ENCODE results near the gene SCARB1. TPM values are rescaled to one million over a fixed set of nuclear protein-coding genes. Genes with fewer than 3 reads are reported as not detected.

Gene SCARB1
- total RNA-seq, 4 donors from 2014 or later, result 24.2 to 79.4 (median 59.4) TPM

- no peak for DNase-seq (ENCODE audit: low spot score)
- ATAC-seq (ENCODE audit: low FRiP score), result no peak
- no peak for TF ChIP-seq CTCF (IDR thresholded peaks at IDR 0.05)
Observed at GRCh38 chr12:124744659-124745464, 118.8 kb downstream of the SCARB1 start.

GRCh38 chr12:124744273-124744640 is 119.4 kb downstream of the SCARB1 start:
- no peak for ATAC-seq (ENCODE audit: low FRiP score)
- no peak for DNase-seq (ENCODE audit: low spot score)
- no peak for TF ChIP-seq CTCF (IDR thresholded peaks at IDR 0.05)

- no peak for TF ChIP-seq CTCF (IDR thresholded peaks at IDR 0.05)
- ATAC-seq (ENCODE audit: low FRiP score) (no peak), DNase-seq (ENCODE audit: low spot score) (no peak)
Observed at GRCh38 chr12:124743479-124744272, 120.0 kb downstream of the SCARB1 start.

- ATAC-seq (ENCODE audit: low FRiP score) (no peak), DNase-seq (ENCODE audit: low spot score) (no peak)
- TF ChIP-seq CTCF (IDR thresholded peaks at IDR 0.05), result no peak
Observed at GRCh38 chr12:124742678-124743077, 121.0 kb downstream of the SCARB1 start.

GRCh38 chr12:124742111-124742510 is 121.6 kb downstream of the SCARB1 start:
- ATAC-seq (ENCODE audit: low FRiP score) (no peak), DNase-seq (ENCODE audit: low spot score) (no peak)
- no peak for TF ChIP-seq CTCF (IDR thresholded peaks at IDR 0.05)

- ATAC-seq (ENCODE audit: low FRiP score) (no peak), DNase-seq (ENCODE audit: low spot score) (no peak)
- no peak for TF ChIP-seq CTCF (IDR thresholded peaks at IDR 0.05)
Observed at GRCh38 chr12:124741211-124741610, 122.5 kb downstream of the SCARB1 start.
